OCI-LY3 (cell line): Measurements from ENCODE around the gene PAPOLG.
"Not testable (repeated sequence)": the region's sequence is repeated elsewhere in the genome, so short reads cannot be mapped to it uniquely, and the experiment has no call there.

Source experiments
- CTCF ChIP-seq: fragments of 200-600, 300-600 bp; sonication (generic); IDR thresholded peaks from 2 replicates; pipeline ENCODE4 v1.5.1; 2014; ENCODE audit warnings: antibody characterized with exemption, low read length, low read depth
- EZH2phosphoT487 ChIP-seq: fragments of 200-600 bp; shearing (Covaris generic); IDR thresholded peaks from 2 replicates; pipeline ENCODE4 v1.6.1; 2018; ENCODE audit warnings: antibody characterized with exemption, mixed run types, low read depth

DNA sequence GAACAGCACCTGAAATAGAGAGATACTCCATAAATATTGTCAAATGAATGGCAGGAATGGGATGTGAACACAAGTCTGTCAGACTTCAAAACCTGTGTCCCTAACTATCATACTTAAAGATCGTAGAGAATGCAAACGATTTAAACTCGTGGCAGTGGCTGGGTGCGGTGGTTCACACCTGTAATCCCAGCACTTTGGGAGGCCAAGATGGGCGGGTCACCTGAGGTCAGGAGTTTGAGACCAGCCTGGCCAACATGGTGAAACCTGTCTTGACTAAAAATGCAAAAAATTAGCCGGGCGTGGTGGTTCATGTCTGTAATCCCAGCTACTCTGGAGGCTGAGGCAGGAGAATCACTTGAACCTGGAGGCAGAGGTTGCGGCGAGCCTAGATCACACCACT is 61.1 kb downstream of the PAPOLG start:
- TF ChIP-seq CTCF, EZH2phosphoT487: not testable (repeated sequence)
